ENCODE results near the gene MYH14. TPM values are rescaled to one million over a fixed set of nuclear protein-coding genes. Genes with fewer than 3 reads are reported as not detected.

MYH14 gene
- polyA plus RNA-seq, 1 of the 3 experiments (the other 2 are of a cell fraction), result 0.02 TPM

GRCh38 chr19:50178859-50179537 lies 24.4 kb upstream of the MYH14 start:
- Histone ChIP-seq H3K36me3 (replicated peaks in 1 of 2; ENCODE audit: control insufficient read depth in 1 of 2, insufficient read depth in 2 of 2, low read length in 1 of 2) (no peaks in the 10 kb centered on the region), H3K9ac (no peak overlapping the region), H3F3A (replicated peaks; ENCODE audit: insufficient read depth) (no peaks in the 10 kb centered on the region), H4K20me1 (ENCODE audit: insufficient read depth) (no peaks in the 10 kb centered on the region), H3K4me1 (ENCODE audit: control insufficient read depth in 1 of 2, insufficient read depth in 2 of 2, low read depth in 1 of 2, low read length in 1 of 2) (no peaks in the 10 kb centered on the region), H3K79me2 (ENCODE audit: insufficient read depth) (no peaks in the 10 kb centered on the region), H3K27me3 (ENCODE audit: insufficient read depth) (peaks cover 21% of the 10 kb centered on the region; the same call in 1 of the 2 replicates), H2AFZ (ENCODE audit: low read depth) (no peak overlapping the region), H3K27ac (ENCODE audit: low read depth in 2 of 2, low read length in 1 of 2) (no peak overlapping the region), H3K4me2 (no peak overlapping the region), H3K9me2 (no peaks in the 10 kb centered on the region), H3K4me3 (ENCODE audit: low read depth in 2 of 2, low read length in 1 of 2) (no peak overlapping the region), H3K9me3 (no peaks in the 10 kb centered on the region)
- WGBS (ENCODE audit: low lambda C conversion rate), result 7% methylated on average over 9 of the region's 9 CpGs
- ChIA-PET CTCF (no interaction called here), POLR2A (no interaction called here)
- TF ChIP-seq MXI1 (IDR thresholded peaks at IDR 0.05; ENCODE audit: low read depth, low read length) (no peak), TCF12 (IDR thresholded peaks at IDR 0.05) (no peak), SIN3A (IDR thresholded peaks at IDR 0.05; ENCODE audit: borderline replicate concordance, low read depth, low read length) (no peak), CTCF (IDR thresholded peaks at IDR 0.05) (no peak), FOSL2 (IDR thresholded peaks at IDR 0.05; ENCODE audit: borderline replicate concordance, low read depth) (no peak), MEF2A (IDR thresholded peaks at IDR 0.05; ENCODE audit: borderline replicate concordance, low read depth) (no peak), CHD2 (IDR thresholded peaks at IDR 0.05; ENCODE audit: low read length, partially characterized antibody) (no peak), FOXM1 (IDR thresholded peaks at IDR 0.05; ENCODE audit: low read depth) (no peak), EP300 (IDR thresholded peaks at IDR 0.05; ENCODE audit: borderline replicate concordance in 1 of 2, low read depth in 1 of 2, low read length in 1 of 2) (no peak), PBX3 (IDR thresholded peaks at IDR 0.05) (no peak), ZBTB33 (IDR thresholded peaks at IDR 0.05; ENCODE audit: borderline replicate concordance, low read depth) (no peak), EZH2phosphoT487 (IDR thresholded peaks at IDR 0.05; ENCODE audit: borderline replicate concordance, low read depth) (no peak), TEAD4 (IDR thresholded peaks at IDR 0.05; ENCODE audit: borderline replicate concordance, insufficient read depth) (no peak), SMC3 (IDR thresholded peaks at IDR 0.05; ENCODE audit: low read depth, low read length) (no peak), NFIC (IDR thresholded peaks at IDR 0.05; ENCODE audit: borderline replicate concordance) (no peak), FOXJ3 (CRISPR knock-in tag; IDR thresholded peaks at IDR 0.05) (no peak), RFX5 (IDR thresholded peaks at IDR 0.05; ENCODE audit: low read length) (no peak), YY1 (IDR thresholded peaks at IDR 0.05; ENCODE audit: low read depth) (no peak)
- TF ChIP-seq, protein P1, sequence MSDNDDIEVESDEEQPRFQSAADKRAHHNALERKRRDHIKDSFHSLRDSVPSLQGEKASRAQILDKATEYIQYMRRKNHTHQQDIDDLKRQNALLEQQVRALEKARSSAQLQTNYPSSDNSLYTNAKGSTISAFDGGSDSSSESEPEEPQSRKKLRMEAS (IDR thresholded peaks at IDR 0.05; ENCODE audit: low read depth), result no peak
- no peak for DNase-seq

Measured in SK-N-SH (cell line).